ENCODE measurements around the gene FNDC1. TPM values are rescaled to one million over a fixed set of nuclear protein-coding genes. Genes with fewer than 3 reads are reported as not detected.

Gene FNDC1
- total RNA-seq, 3 donors from 2014 or later (not counting 1 experiment from before 2014, with no cell fraction given): not detected

DNA sequence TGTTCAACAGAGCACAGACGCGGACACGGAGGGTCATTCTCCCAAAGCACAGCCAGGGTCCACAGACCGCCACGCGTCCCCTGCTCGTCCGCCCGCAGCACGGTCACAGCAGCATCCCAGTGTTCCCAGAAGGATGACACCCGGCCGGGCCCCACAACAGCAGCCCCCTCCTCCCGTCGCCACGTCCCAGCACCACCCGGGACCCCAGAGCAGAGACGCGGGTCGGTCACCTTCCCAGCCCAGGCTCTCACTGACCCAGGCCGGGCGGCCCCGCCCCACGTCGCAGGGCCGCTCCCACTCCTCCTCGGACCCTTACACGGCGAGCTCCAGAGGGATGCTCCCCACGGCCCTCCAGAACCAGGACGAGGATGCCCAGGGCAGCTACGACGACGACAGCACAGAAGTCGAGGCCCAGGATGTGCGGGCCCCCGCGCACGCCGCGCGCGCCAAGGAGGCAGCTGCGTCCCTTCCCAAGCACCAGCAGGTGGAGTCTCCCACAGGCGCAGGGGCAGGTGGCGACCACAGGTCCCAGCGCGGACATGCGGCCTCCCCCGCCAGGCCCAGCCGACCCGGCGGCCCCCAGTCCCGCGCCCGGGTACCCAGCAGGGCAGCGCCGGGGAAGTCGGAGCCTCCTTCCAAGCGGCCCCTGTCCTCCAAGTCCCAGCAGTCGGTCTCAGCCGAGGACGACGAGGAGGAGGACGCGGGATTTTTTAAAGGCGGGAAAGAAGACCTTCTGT is 64.3 kb downstream of the FNDC1 start:
- Histone ChIP-seq H3K27me3 (ENCODE audit: control insufficient read depth, insufficient read depth, low read length) (peaks cover 16% of the 10 kb centered on the region), H3K9me3 (ENCODE audit: control insufficient read depth, insufficient read depth, low read length) (no peaks in the 10 kb centered on the region), H3K4me1 (ENCODE audit: control insufficient read depth, insufficient read depth, low read length) (no peaks in the 10 kb centered on the region), H3K36me3 (ENCODE audit: control insufficient read depth, insufficient read depth, low read length) (no peaks in the 10 kb centered on the region), H3K4me3 (ENCODE audit: low read length) (no peak overlapping the region), H3K27ac (ENCODE audit: low read length) (no peak overlapping the region)
- Mint-ChIP-seq H3K9me3 (no peaks in the 10 kb centered on the region), H3K4me1 (no peaks in the 10 kb centered on the region), H3K27ac (no peak overlapping the region), H3K27me3 (ENCODE audit: low read depth in 2 of 2) (peaks cover 31 to 40% of the 10 kb centered on the region in 2 donors), H3K4me3 (no peak overlapping the region), H3K36me3 (no peaks in the 10 kb centered on the region)
- intact Hi-C loops (cut with micrococcal nuclease): no loop called here
- DNase-seq: no peak
- TF ChIP-seq, protein P1, sequence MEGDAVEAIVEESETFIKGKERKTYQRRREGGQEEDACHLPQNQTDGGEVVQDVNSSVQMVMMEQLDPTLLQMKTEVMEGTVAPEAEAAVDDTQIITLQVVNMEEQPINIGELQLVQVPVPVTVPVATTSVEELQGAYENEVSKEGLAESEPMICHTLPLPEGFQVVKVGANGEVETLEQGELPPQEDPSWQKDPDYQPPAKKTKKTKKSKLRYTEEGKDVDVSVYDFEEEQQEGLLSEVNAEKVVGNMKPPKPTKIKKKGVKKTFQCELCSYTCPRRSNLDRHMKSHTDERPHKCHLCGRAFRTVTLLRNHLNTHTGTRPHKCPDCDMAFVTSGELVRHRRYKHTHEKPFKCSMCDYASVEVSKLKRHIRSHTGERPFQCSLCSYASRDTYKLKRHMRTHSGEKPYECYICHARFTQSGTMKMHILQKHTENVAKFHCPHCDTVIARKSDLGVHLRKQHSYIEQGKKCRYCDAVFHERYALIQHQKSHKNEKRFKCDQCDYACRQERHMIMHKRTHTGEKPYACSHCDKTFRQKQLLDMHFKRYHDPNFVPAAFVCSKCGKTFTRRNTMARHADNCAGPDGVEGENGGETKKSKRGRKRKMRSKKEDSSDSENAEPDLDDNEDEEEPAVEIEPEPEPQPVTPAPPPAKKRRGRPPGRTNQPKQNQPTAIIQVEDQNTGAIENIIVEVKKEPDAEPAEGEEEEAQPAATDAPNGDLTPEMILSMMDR (IDR thresholded peaks at IDR 0.05): no peak
- WGBS (ENCODE audit: insufficient coverage): 20% methylated on average over 66 of the region's 66 CpGs
- ATAC-seq: no peak

DNA sequence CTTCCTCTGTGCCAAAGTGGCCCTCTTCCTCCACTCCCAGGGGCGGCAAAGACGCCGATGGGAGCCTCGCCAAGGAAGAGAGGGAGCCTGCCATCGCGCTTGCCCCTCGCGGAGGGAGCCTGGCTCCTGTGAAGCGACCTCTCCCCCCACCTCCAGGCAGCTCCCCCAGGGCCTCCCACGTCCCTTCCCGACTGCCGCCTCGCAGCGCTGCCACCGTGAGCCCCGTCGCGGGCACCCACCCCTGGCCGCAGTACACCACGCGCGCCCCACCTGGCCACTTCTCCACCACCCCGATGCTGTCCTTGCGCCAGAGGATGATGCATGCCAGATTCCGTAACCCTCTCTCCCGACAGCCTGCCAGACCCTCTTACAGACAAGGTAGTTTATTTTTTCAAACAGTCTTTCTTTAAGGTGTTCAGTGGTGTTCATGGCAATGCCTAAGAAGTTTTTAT is 64.9 kb downstream of the FNDC1 start:
- Histone ChIP-seq H3K4me1 (ENCODE audit: control insufficient read depth, insufficient read depth, low read length) (no peaks in the 10 kb centered on the region), H3K27ac (ENCODE audit: low read length) (no peak overlapping the region), H3K9me3 (ENCODE audit: control insufficient read depth, insufficient read depth, low read length) (no peaks in the 10 kb centered on the region), H3K27me3 (ENCODE audit: control insufficient read depth, insufficient read depth, low read length) (peaks cover 14% of the 10 kb centered on the region), H3K36me3 (ENCODE audit: control insufficient read depth, insufficient read depth, low read length) (no peaks in the 10 kb centered on the region), H3K4me3 (ENCODE audit: low read length) (no peak overlapping the region)
- intact Hi-C loops (cut with micrococcal nuclease): no loop called here
- Mint-ChIP-seq H3K4me3 (no peak overlapping the region), H3K4me1 (no peaks in the 10 kb centered on the region), H3K27me3 (ENCODE audit: low read depth in 2 of 2) (peaks cover 31 to 40% of the 10 kb centered on the region in 2 donors), H3K36me3 (no peaks in the 10 kb centered on the region), H3K9me3 (no peaks in the 10 kb centered on the region), H3K27ac (no peak overlapping the region)
- DNase-seq (no peak), ATAC-seq (no peak)
- TF ChIP-seq, protein P1 (IDR thresholded peaks at IDR 0.05): no peak
- 23% methylated on average over 26 of the region's 26 CpGs for WGBS (ENCODE audit: insufficient coverage)

DNA sequence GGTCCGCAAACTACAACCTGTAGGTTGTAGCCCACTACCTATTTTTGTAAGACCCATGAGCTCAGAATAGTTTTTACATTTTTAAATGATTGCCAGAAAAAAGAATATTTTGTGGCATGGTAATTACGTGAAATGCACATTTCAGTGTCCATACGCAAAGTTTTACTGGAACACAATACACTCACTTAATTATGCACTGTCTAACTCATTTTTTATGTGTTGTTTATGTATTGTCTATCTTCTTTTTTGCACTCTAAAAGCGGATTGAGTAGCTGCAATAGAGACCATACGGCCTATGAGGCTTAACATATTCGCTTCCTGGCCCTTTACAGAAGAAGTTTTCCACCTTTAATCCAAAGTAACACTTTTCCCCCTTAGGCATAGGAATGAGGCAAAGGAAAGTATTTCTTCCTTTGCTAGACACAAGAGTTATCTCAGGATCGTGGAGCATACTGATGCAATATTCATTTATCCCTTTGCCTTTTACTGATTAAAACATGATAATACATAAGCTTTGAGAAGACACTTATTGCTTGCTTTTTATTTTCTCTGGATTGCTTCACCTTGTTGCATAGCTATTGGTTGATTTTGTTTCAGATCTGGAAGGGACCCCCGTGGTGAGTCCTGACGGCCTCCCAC is 69.8 kb downstream of the FNDC1 start:
- DNase-seq (no peak), ATAC-seq (no peak)
- Histone ChIP-seq H3K4me3 (ENCODE audit: low read length) (no peak overlapping the region), H3K27me3 (ENCODE audit: control insufficient read depth, insufficient read depth, low read length) (peaks cover 8% of the 10 kb centered on the region), H3K36me3 (ENCODE audit: control insufficient read depth, insufficient read depth, low read length) (no peaks in the 10 kb centered on the region), H3K9me3 (ENCODE audit: control insufficient read depth, insufficient read depth, low read length) (no peaks in the 10 kb centered on the region), H3K27ac (ENCODE audit: low read length) (no peak overlapping the region), H3K4me1 (ENCODE audit: control insufficient read depth, insufficient read depth, low read length) (no peaks in the 10 kb centered on the region)
- TF ChIP-seq, protein P1 (IDR thresholded peaks at IDR 0.05): no peak
- intact Hi-C loops (cut with micrococcal nuclease): no loop called here
- 87% methylated on average over 6 of the region's 9 CpGs for WGBS (ENCODE audit: insufficient coverage)
- no peaks in the 10 kb centered on the region for H3K36me3 Mint-ChIP-seq
- H3K27me3 Mint-ChIP-seq (ENCODE audit: low read depth in 2 of 2): peaks cover 32 to 55% of the 10 kb centered on the region in 2 donors
- H3K4me1 Mint-ChIP-seq: no peaks in the 10 kb centered on the region
- no peaks in the 10 kb centered on the region for H3K9me3 Mint-ChIP-seq
- no peak overlapping the region for H3K4me3 Mint-ChIP-seq
- H3K27ac Mint-ChIP-seq: no peak overlapping the region

Data from natural killer cell (primary cell).